Keratinocyte (primary cell): ENCODE measurements around the gene PRRC2B. TPM values are rescaled to one million over a fixed set of nuclear protein-coding genes. Genes with fewer than 3 reads are reported as not detected.

Experiments
- DNase-seq: peaks from one replicate; pipeline ENCODE4 v3.0.0-alpha.2; 2011; ENCODE audit warnings: low read depth, missing footprints, low spot score
- FAIRE-seq: peaks from 2 replicates; lab custom pipeline; 2011; peaks lifted over from hg19 to GRCh38; lab: Jason Lieb, UNC
- H2AFZ ChIP-seq: 2 replicates; pipeline ENCODE4 v1.6.0; 2012; ENCODE audit warnings: low read length, control low read depth, inconsistent platforms; ENCODE audit not compliant: control insufficient read depth
- H3K27ac ChIP-seq: 2 replicates; pipeline ENCODE4 v1.5.1; 2011; ENCODE audit warnings: low read length; ENCODE audit not compliant: control insufficient read depth, insufficient read depth
- H3K27me3 ChIP-seq: 3 replicates; pipeline ENCODE4 v1.6.0; 2011; ENCODE audit warnings: low read length; ENCODE audit not compliant: control insufficient read depth, insufficient read depth; ENCODE audit errors: extremely low read depth
- H3K36me3 ChIP-seq, 2 experiments: 2 replicates in 1 of 2; 3 replicates in 1 of 2; pipeline ENCODE4 v1.5.1; 2011; ENCODE audit warnings: low read length in 2 of 2, mild to moderate bottlenecking in 1 of 2; ENCODE audit not compliant: control insufficient read depth in 2 of 2, insufficient read depth in 2 of 2; ENCODE audit errors: extremely low read depth in 1 of 2
- H3K4me1 ChIP-seq: 3 replicates; pipeline ENCODE4 v1.5.1; 2011; ENCODE audit warnings: low read length; ENCODE audit not compliant: control insufficient read depth, insufficient read depth; ENCODE audit errors: extremely low read depth
- H3K4me2 ChIP-seq: 3 replicates; pipeline ENCODE4 v1.6.0; 2011; ENCODE audit warnings: low read depth, low read length; ENCODE audit not compliant: control insufficient read depth, insufficient read depth; ENCODE audit errors: extremely low read depth
- H3K4me3 ChIP-seq, 3 experiments: fragments of 200-600 bp in 1 of 3; sonication (generic) in 1 of 3; 2 replicates in 2 of 3; 3 replicates in 1 of 3; pipeline ENCODE4 v1.5.1; 2011 to 2016; ENCODE audit warnings: low read length in 3 of 3, mild to moderate bottlenecking in 3 of 3, control low read depth in 2 of 3, inconsistent platforms in 1 of 3, low read depth in 1 of 3, mixed read lengths in 1 of 3, mixed run types in 1 of 3, moderate library complexity in 1 of 3; ENCODE audit not compliant: control insufficient read depth in 2 of 3, insufficient read depth in 2 of 3; ENCODE audit errors: extremely low read depth in 1 of 3
- H3K79me2 ChIP-seq: 2 replicates; pipeline ENCODE4 v1.6.0; 2012; ENCODE audit warnings: low read length; ENCODE audit not compliant: control insufficient read depth, insufficient read depth
- H3K9ac ChIP-seq: 3 replicates; pipeline ENCODE4 v1.6.0; 2011; ENCODE audit warnings: low read length; ENCODE audit not compliant: control insufficient read depth, insufficient read depth; ENCODE audit errors: extremely low read depth
- H3K9me1 ChIP-seq: 3 replicates; pipeline ENCODE4 v1.6.0; 2011; ENCODE audit warnings: low read length; ENCODE audit not compliant: control insufficient read depth, insufficient read depth; ENCODE audit errors: extremely low read depth
- H3K9me3 ChIP-seq: 2 replicates; pipeline ENCODE4 v1.5.1; 2012; ENCODE audit warnings: low read depth, low read length; ENCODE audit not compliant: control insufficient read depth
- H4K20me1 ChIP-seq: 3 replicates; pipeline ENCODE4 v1.6.0; 2011; ENCODE audit warnings: low read length; ENCODE audit not compliant: control insufficient read depth, insufficient read depth; ENCODE audit errors: extremely low read depth
- CTCF ChIP-seq, 3 experiments: IDR thresholded peaks in 1 of 3; conservative IDR thresholded peaks in 1 of 3; optimal IDR thresholded peaks in 1 of 3; 2 replicates in 2 of 3; 3 replicates in 1 of 3; pipeline versions ENCODE3 to v1.5.1; 2011; ENCODE audit warnings: low read length in 3 of 3, mild to moderate bottlenecking in 3 of 3, moderate library complexity in 2 of 3, control low read depth in 1 of 3, inconsistent platforms in 1 of 3; ENCODE audit not compliant: insufficient read depth in 2 of 3; ENCODE audit errors: extremely low read depth in 1 of 3
- EZH2 ChIP-seq: IDR thresholded peaks from one replicate; pipeline ENCODE4 v1.6.1; 2012; ENCODE audit warnings: inconsistent platforms, mild to moderate bottlenecking, low read length, moderate library complexity
- dilution Hi-C: fragments of 300-500 bp; cut with MboI; formaldehyde crosslinking; loops from one replicate; pipeline ENCODE4 v1.7.0; 2020; ENCODE audit warnings: low sequenced_read_pairs; ENCODE audit not compliant: extremely low pct_ligation_motif_present
- polyA plus RNA-seq, 5 experiments: library from polyadenylated mRNA; depleted of rRNA in 3 of 5; stranded (reverse) in 3 of 5; stranded (forward) in 1 of 5; unstranded in 1 of 5; fragments of >200 nt; gene quantifications; 1 replicate in 1 of 5; 2 replicates in 3 of 5; 3 replicates in 1 of 5; pipeline versions ENCODE4 v1.2.1 to v1.2.3, GENCODE V29; 2011 to 2012; ENCODE audit warnings: missing spikeins in 2 of 5, low read depth in 1 of 5, low replicate concordance in 1 of 5

PRRC2B gene
- polyA plus RNA-seq, 1 donor (not counting 4 experiments of a cell fraction or from before 2014, with no cell fraction given): 20.8 TPM

DNA sequence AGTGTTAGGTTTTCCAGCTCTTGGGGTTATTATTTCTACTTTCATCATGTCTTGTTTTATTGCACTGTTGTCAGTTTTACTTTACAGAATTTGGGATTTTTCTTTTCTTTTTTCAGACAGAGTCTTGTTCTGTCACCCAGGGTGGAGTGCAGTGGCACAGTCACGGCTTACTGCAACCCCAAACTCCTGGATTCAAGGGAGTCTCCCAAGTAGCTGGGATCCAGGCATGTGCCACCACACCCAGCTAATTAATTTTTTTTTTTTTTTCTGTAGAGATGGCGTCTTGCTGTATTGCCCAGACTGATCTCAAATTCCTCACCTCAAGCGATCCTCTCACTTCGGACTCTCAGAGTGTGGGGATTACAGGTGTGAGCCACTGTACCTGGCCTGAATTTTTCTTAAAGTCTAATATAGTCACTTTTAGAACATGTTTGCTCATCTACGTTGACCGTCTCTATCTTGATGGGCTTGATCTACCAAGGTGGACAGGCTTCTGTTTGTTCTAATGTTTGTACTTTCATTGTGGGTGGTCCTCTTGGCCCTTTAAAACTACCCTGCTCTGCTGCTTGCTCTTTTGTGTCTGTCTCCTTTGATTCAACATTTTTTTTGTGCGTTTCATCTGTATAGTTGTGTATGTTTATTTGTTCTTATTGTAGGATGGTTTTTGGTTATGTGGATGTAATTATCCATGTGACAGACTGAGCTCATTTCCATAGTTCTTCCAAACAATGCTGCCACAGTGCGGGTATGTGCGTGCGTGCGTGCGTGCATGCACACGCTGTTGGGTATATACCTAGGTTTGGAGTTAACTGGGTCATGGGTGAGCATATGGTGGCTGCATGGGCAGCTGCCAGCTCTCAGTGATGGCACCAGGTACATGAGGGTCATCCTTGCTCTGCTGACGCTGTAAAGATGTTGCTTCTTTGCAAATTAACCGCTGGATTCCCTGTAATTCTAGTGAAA, 18.1 kb downstream of the PRRC2B start:
- no peaks in the 10 kb centered on the region for H3K9me3 ChIP-seq
- H3K27me3 ChIP-seq: no peaks in the 10 kb centered on the region
- H3K4me1 ChIP-seq: peaks cover 35% of the 10 kb centered on the region
- no peak overlapping the region for H3K4me2 ChIP-seq
- TF ChIP-seq EZH2: no peak
- TF ChIP-seq CTCF (optimal IDR thresholded peaks at IDR 0.05 in 1 of 3, IDR thresholded peaks at IDR 0.05 in 1 of 3, conservative IDR thresholded peaks at IDR 0.05 in 1 of 3; ENCODE audit: extremely low read depth in 1 of 3, insufficient read depth in 2 of 3, low read length in 3 of 3): no peak
- FAIRE-seq (no peak), DNase-seq (no peak)
- H3K79me2 ChIP-seq: peaks cover 98% of the 10 kb centered on the region
- H4K20me1 ChIP-seq: peaks cover 65% of the 10 kb centered on the region
- peak overlapping the region; percentile 28 for H3K27ac ChIP-seq
- H3K4me3 ChIP-seq: no peak overlapping the region
- H3K36me3 ChIP-seq: peaks cover 3 to 10% of the 10 kb centered on the region in 2 experiments
- no peak overlapping the region for H2AFZ ChIP-seq
- H3K9me1 ChIP-seq: peaks cover 9% of the 10 kb centered on the region
- dilution Hi-C loops: no loop called here
- peak overlapping the region; percentile 8 for H3K9ac ChIP-seq

DNA sequence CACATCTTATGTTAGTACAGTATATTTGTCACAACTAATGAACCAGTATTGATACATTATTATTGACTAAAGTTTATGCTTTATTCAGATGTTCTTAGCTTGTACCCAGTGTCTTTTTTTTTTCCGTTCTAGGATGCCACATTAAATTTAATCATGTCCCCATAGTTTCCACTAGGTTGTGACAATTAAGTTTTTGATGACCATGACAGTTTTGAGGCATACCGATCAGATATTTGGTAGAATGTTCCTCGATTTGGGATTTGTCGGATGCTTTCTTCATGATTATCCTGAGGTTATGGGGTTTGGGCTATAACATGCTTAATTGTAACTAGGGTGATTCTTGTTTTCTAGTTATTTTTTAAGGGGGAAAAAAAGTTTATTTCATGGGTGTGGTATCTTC, 22.6 kb downstream of the PRRC2B start:
- Histone ChIP-seq H3K9ac (no peak overlapping the region), H3K9me1 (peaks cover 21% of the 10 kb centered on the region), H4K20me1 (peaks cover 70% of the 10 kb centered on the region), H3K79me2 (peaks cover 99% of the 10 kb centered on the region), H3K4me2 (no peak overlapping the region), H3K4me3 (no peak overlapping the region), H3K4me1 (peaks cover 33% of the 10 kb centered on the region), H2AFZ (no peak overlapping the region), H3K27ac (no peak overlapping the region), H3K36me3 (peaks cover 10 to 15% of the 10 kb centered on the region in 2 experiments), H3K9me3 (no peaks in the 10 kb centered on the region), H3K27me3 (no peaks in the 10 kb centered on the region)
- TF ChIP-seq EZH2 (no peak), CTCF (optimal IDR thresholded peaks at IDR 0.05 in 1 of 3, IDR thresholded peaks at IDR 0.05 in 1 of 3, conservative IDR thresholded peaks at IDR 0.05 in 1 of 3; ENCODE audit: extremely low read depth in 1 of 3, insufficient read depth in 2 of 3, low read length in 3 of 3) (no peak)
- FAIRE-seq (no peak), DNase-seq (no peak)
- dilution Hi-C loops: no loop called here
